K562 (cell line): ENCODE measurements around the gene TYRO3. TPM values are rescaled to one million over a fixed set of nuclear protein-coding genes. Genes with fewer than 3 reads are reported as not detected.

ENCODE experiments used
- CBFA2T3 ChIP-seq: fragments of 450-650 bp; IDR thresholded peaks from 2 replicates; pipeline ENCODE4 v1.6.1; 2017
- CC2D1A ChIP-seq: fragments of 450-650 bp; IDR thresholded peaks from 2 replicates; pipeline ENCODE4 v1.6.1; 2017; ENCODE audit warnings: mild to moderate bottlenecking
- ETV5 ChIP-seq: sonication (generic); formaldehyde crosslinking; IDR thresholded peaks from 2 replicates; pipeline ENCODE4 v1.4.0; 2020; ENCODE audit warnings: low read depth, mild to moderate bottlenecking, missing genetic modification reagents
- FOS ChIP-seq: IDR thresholded peaks from 3 replicates; pipeline ENCODE4 v1.6.1; 2011; ENCODE audit not compliant: insufficient read length; ENCODE audit errors: extremely low read depth
- ILF3 ChIP-seq: fragments of 450-650 bp; IDR thresholded peaks from 2 replicates; pipeline ENCODE4 v1.6.1; 2018; ENCODE audit warnings: antibody characterized with exemption, mild to moderate bottlenecking, moderate library complexity, borderline replicate concordance
- NBN ChIP-seq: fragments of 450-650 bp; IDR thresholded peaks from 2 replicates; pipeline ENCODE4 v1.6.1; 2016; ENCODE audit warnings: low read depth, mild to moderate bottlenecking
- NCOA1 ChIP-seq: fragments of 450-650 bp; IDR thresholded peaks from 2 replicates; pipeline ENCODE4 v1.6.1; 2016; ENCODE audit warnings: low read depth
- NCOR1 ChIP-seq: fragments of 450-650 bp; IDR thresholded peaks from 2 replicates; pipeline ENCODE4 v1.6.1; 2016; ENCODE audit warnings: mild to moderate bottlenecking, moderate library complexity
- NRF1 ChIP-seq, 2 experiments: fragments of 450-650 bp; IDR thresholded peaks in 1 of 2; conservative IDR thresholded peaks in 1 of 2; 2 replicates each; pipeline ENCODE4 v1.6.1; 2014; ENCODE audit warnings: mild to moderate bottlenecking in 2 of 2
- POLR2H ChIP-seq: IDR thresholded peaks from 2 replicates; pipeline ENCODE4 v1.6.1; 2016; ENCODE audit warnings: missing genetic modification characterization, low read depth, mild to moderate bottlenecking, control low read depth, missing compliant biosample characterization, moderate library complexity
- PRMT5 ChIP-seq: sonication (generic); formaldehyde crosslinking; IDR thresholded peaks from 2 replicates; pipeline ENCODE4 v1.5.0; 2020; ENCODE audit warnings: missing genetic modification reagents
- SIX5 ChIP-seq, 2 experiments: IDR thresholded peaks; 2 replicates each; pipeline ENCODE4 v1.6.1; 2011; ENCODE audit warnings: low read length in 2 of 2, borderline replicate concordance in 1 of 2, low read depth in 1 of 2, mild to moderate bottlenecking in 1 of 2, moderate library complexity in 1 of 2; ENCODE audit not compliant: insufficient read depth in 1 of 2
- STAT5A ChIP-seq: IDR thresholded peaks from 2 replicates; pipeline ENCODE4 v1.6.1; 2012; ENCODE audit warnings: low read length, inconsistent platforms, borderline replicate concordance
- TCFL5 ChIP-seq: fragments of 250-450 bp; sonication (Bioruptor Pico); conservative IDR thresholded peaks from 2 replicates; pipeline ENCODE4 v1.6.1; 2021; ENCODE audit warnings: mild to moderate bottlenecking, moderate library complexity, matching md5 sums
- polyA plus RNA-seq, 8 experiments: library from polyadenylated mRNA; depleted of rRNA in 4 of 8; stranded (reverse) in 5 of 8; unstranded in 3 of 8; fragments of >200 nt; fragmentation: Nextera tagmentation in 2 of 8; fragmentation: Illumina TruSeq in 1 of 8; extraction: Ambion mirVana in 2 of 8; extraction: Trizol in 1 of 8; gene quantifications; 2 replicates each; pipeline versions ENCODE4 v1.2.1 to v1.2.3, GENCODE V29; 2011 to 2014; ENCODE audit warnings: inconsistent platforms in 1 of 8, missing spikeins in 1 of 8
- total RNA-seq, 7 experiments: library from RNA; depleted of rRNA in 6 of 7; stranded (reverse); fragments of >200 nt in 6 of 7; fragmentation: Illumina TruSeq in 2 of 7; extraction: Trizol in 2 of 7; gene quantifications; 2 replicates each; pipeline versions ENCODE4 v1.2.1 to v1.2.3, GENCODE V29; 2011 to 2021; ENCODE audit warnings: low replicate concordance in 1 of 7
- TF ChIP-seq, protein P1 (sequence below), 2 experiments: fragments of 450-650 bp; IDR thresholded peaks; 2 replicates each; pipeline ENCODE4 v1.6.1; 2018; ENCODE audit warnings: mild to moderate bottlenecking in 2 of 2, low read depth in 1 of 2; ENCODE audit not compliant: partially characterized antibody in 2 of 2
- TF ChIP-seq, protein P2 (sequence below): fragments of 450-650 bp; IDR thresholded peaks from 2 replicates; pipeline ENCODE4 v1.6.1; 2016; ENCODE audit warnings: antibody characterized with exemption
- TF ChIP-seq, protein P3 (sequence below), 3 experiments: fragments of 200-800 bp in 1 of 3; sonication (Bioruptor generic) in 1 of 3; sonication (generic) in 1 of 3; formaldehyde crosslinking in 1 of 3; IDR thresholded peaks; 2 replicates each; pipeline versions ENCODE4 v1.6.1 to v1.8.0; 2016 to 2022; ENCODE audit warnings: mild to moderate bottlenecking in 2 of 3, missing compliant biosample characterization in 2 of 3, missing genetic modification characterization in 2 of 3, missing genetic modification reagents in 1 of 3
- TF ChIP-seq, protein P4 (sequence below): fragments of 250-450 bp; sonication (Bioruptor Pico); IDR thresholded peaks from 2 replicates; pipeline ENCODE4 v1.4.0; 2020; ENCODE audit warnings: mild to moderate bottlenecking
- TF ChIP-seq, protein P5 (sequence below): fragments of 450-650 bp; IDR thresholded peaks from 2 replicates; pipeline ENCODE4 v1.6.1; 2018; ENCODE audit warnings: mild to moderate bottlenecking, low read depth; ENCODE audit not compliant: partially characterized antibody

The TYRO3 gene
- total and polyA plus RNA-seq, 9 of the 15 experiments (the other 6 are each of a cell fraction or from before 2014, with no cell fraction given), result 2.6 to 39.6 (median 18.6) TPM

DNA sequence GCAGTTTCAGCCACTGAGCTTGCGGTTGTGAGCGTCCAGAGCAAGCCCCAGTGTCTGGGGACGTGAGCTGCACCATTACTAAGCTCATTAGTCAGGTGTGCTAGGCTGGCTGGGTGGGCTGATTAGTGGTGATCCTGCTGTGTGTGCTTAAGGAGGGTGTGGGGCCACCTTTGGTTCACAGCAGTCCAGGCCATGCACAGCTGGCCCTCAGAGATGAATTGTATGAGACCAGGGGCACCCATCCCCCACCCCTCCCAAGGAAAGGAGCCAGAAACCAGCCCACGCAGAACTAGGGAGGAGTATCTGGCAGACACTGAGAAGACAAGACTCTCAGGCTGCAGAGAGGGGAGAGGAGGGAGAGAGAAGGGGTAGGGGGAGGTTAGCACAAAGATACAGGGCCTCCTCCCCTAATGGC lies 3.8 kb downstream of the TYRO3 start (continued):
- TF ChIP-seq, protein P1, sequence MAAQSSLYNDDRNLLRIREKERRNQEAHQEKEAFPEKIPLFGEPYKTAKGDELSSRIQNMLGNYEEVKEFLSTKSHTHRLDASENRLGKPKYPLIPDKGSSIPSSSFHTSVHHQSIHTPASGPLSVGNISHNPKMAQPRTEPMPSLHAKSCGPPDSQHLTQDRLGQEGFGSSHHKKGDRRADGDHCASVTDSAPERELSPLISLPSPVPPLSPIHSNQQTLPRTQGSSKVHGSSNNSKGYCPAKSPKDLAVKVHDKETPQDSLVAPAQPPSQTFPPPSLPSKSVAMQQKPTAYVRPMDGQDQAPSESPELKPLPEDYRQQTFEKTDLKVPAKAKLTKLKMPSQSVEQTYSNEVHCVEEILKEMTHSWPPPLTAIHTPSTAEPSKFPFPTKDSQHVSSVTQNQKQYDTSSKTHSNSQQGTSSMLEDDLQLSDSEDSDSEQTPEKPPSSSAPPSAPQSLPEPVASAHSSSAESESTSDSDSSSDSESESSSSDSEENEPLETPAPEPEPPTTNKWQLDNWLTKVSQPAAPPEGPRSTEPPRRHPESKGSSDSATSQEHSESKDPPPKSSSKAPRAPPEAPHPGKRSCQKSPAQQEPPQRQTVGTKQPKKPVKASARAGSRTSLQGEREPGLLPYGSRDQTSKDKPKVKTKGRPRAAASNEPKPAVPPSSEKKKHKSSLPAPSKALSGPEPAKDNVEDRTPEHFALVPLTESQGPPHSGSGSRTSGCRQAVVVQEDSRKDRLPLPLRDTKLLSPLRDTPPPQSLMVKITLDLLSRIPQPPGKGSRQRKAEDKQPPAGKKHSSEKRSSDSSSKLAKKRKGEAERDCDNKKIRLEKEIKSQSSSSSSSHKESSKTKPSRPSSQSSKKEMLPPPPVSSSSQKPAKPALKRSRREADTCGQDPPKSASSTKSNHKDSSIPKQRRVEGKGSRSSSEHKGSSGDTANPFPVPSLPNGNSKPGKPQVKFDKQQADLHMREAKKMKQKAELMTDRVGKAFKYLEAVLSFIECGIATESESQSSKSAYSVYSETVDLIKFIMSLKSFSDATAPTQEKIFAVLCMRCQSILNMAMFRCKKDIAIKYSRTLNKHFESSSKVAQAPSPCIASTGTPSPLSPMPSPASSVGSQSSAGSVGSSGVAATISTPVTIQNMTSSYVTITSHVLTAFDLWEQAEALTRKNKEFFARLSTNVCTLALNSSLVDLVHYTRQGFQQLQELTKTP (IDR thresholded peaks at IDR 0.05; ENCODE audit: low read depth in 1 of 2, partially characterized antibody in 2 of 2), result no peak
- TF ChIP-seq CC2D1A (peak; percentile 35; the same call in 1 of the 2 replicates), NCOR1 (peak; percentile 84), ILF3 (no peak), TCFL5 (CRISPR knock-in tag) (no peak), ETV5 (CRISPR knock-in tag) (no peak), SIX5 (IDR thresholded peaks at IDR 0.05; ENCODE audit: borderline replicate concordance in 1 of 2, insufficient read depth in 1 of 2, low read depth in 1 of 2, low read length in 2 of 2) (no peak), NBN (peak; percentile 59; the same call in 1 of the 2 replicates), CBFA2T3 (peak; percentile 95), FOS (no peak), STAT5A (peak; percentile 63; the same call in 1 of the 2 replicates), PRMT5 (no peak), NRF1 (conservative IDR thresholded peaks at IDR 0.05 in 1 of 2, IDR thresholded peaks at IDR 0.05 in 1 of 2) (peak; percentile 28 to 52; a peak in 2 of 4 replicates), NCOA1 (0 out of 2 replicates have a peak, but pooled peaks have one; percentile 22), POLR2H (tag) (no peak)
- TF ChIP-seq, protein P2, sequence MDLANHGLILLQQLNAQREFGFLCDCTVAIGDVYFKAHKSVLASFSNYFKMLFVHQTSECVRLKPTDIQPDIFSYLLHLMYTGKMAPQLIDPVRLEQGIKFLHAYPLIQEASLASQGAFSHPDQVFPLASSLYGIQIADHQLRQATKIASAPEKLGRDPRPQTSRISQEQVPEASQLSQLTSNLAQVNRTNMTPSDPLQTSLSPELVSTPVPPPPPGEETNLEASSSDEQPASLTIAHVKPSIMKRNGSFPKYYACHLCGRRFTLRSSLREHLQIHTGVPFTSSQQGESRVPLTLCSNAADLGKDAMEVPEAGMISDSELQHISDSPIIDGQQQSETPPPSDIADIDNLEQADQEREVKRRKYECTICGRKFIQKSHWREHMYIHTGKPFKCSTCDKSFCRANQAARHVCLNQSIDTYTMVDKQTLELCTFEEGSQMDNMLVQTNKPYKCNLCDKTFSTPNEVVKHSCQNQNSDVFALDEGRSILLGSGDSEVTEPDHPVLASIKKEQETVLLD, result peak; percentile 77
- TF ChIP-seq, protein P3, sequence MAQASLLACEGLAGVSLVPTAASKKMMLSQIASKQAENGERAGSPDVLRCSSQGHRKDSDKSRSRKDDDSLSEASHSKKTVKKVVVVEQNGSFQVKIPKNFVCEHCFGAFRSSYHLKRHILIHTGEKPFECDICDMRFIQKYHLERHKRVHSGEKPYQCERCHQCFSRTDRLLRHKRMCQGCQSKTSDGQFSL (CRISPR knock-in tag; IDR thresholded peaks at IDR 0.05), result no peak
- TF ChIP-seq, protein P3 (tag; IDR thresholded peaks at IDR 0.05), result no peak
- TF ChIP-seq, protein P4, sequence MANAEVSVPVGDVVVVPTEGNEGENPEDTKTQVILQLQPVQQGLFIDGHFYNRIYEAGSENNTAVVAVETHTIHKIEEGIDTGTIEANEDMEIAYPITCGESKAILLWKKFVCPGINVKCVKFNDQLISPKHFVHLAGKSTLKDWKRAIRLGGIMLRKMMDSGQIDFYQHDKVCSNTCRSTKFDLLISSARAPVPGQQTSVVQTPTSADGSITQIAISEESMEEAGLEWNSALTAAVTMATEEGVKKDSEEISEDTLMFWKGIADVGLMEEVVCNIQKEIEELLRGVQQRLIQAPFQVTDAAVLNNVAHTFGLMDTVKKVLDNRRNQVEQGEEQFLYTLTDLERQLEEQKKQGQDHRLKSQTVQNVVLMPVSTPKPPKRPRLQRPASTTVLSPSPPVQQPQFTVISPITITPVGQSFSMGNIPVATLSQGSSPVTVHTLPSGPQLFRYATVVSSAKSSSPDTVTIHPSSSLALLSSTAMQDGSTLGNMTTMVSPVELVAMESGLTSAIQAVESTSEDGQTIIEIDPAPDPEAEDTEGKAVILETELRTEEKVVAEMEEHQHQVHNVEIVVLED, result no peak
- TF ChIP-seq, protein P5, sequence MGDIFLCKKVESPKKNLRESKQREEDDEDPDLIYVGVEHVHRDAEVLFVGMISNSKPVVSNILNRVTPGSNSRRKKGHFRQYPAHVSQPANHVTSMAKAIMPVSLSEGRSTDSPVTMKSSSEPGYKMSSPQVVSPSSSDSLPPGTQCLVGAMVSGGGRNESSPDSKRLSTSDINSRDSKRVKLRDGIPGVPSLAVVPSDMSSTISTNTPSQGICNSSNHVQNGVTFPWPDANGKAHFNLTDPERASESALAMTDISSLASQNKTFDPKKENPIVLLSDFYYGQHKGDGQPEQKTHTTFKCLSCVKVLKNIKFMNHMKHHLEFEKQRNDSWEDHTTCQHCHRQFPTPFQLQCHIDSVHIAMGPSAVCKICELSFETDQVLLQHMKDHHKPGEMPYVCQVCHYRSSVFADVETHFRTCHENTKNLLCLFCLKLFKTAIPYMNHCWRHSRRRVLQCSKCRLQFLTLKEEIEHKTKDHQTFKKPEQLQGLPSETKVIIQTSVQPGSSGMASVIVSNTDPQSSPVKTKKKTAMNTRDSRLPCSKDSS, result no peak
